Anterior cingulate cortex (tissue), 58 donors: ENCODE results near the gene TNFRSF1A.

Experiments
- DNase-seq, 58 donors: peaks; one replicate each; lab custom pipeline; 2025; lab: John Stamatoyannopoulos, UW

TNFRSF1A gene

DNA sequence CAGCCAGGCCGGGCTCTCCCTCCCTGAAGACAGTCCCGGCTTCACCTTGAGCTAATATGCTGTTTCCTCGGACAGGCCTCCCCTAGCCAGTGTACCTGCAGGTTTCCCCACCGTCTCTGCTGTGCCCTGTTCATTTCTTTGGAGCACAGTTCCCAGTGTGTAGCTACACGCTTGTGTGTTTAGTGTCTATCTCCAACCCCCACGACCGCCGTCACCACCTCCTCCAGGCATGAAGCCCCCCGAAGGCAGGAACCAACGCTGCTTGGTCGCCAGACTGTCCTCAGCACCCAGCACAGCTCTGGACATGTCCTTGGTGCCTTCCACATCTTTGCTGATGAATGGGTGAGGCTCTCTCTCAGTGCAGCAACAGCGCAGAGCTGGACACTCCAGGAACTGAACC, 57.6 kb downstream of the TNFRSF1A start:
- no peak for DNase-seq

DNA sequence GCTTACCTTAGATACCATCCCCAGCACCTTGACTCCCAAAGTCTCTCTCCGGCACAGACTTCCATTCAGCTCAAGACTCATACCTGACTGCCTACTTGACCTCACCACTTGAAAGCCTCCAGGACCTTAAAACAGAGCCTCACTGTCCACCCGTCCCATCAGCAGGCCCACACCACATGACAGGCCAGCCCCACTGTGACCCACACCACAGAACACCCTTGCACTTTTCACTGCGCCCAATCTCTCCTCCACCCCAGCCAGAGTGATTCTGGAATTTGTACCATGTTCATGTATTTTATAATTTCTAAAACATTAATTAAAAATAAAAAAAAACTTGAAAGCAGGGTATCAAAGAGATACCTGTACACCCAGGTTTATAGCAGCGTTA, 59.4 kb downstream of the TNFRSF1A start:
- DNase-seq, result no peak

DNA sequence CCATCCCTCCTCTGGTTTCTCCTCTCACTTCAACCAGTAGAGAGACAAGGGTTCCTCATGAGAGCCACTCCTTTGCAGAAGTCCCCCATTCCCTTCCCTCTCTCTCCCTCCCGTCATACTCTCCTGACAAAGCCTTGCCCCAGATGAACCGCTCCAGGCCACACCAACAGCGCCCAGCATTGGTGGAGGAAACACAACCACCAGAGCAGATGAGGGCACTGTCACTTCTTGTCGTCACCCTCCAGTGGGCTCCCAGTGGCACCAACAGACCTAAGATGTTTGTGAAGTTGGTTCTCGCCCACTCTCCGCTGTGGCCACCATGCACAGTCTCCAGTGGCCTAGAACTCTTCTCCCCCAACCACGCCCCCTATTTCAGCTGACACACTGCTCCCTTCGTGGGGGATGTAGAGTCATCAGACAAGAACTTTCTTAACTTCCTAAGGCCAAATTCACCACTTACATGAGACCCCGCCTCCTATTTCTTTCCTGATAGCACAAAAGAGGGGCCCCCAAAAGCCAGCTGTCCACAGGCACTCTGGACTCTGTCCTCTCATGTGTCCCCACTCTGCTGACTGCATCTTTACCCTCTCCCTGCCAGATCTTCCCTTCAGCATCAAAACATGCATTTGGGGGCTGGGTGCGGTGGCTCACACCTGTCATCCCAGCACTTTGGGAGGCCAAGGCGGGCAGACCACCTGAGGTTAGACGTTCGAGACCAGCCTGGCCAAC, 60.6 kb downstream of the TNFRSF1A start:
- DNase-seq, result no peak

GRCh38 chr12:6280672-6281071, 61.2 kb downstream of the TNFRSF1A start:
- DNase-seq, result no peak

- no peak for DNase-seq
These were observed 61.8 kb downstream of the TNFRSF1A start for GRCh38 chr12:6280053-6280469.

- DNase-seq, result no peak
These were observed 62.2 kb downstream of the TNFRSF1A start for GRCh38 chr12:6279631-6280030.

DNA sequence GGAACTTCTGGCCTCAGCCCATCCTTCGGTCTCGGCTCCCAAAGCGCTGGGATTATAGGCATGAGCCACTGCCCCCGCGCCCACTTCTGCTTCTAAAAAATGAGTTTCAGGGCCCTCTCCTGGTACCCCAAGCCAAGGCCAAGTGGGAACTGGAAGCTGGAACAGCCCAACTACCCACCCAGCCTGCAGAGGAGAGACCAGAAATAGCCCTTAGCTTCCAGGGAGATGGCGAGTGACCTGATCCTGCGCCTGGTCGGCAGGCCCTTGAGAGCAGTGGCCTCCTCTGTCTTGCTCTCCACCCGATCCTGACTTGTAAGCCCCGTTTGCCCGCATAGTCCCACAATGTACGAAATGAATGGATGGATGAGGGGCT, 62.6 kb downstream of the TNFRSF1A start:
- no peak for DNase-seq
